ENCODE results near the gene FGF12. TPM values are rescaled to one million over a fixed set of nuclear protein-coding genes. Genes with fewer than 3 reads are reported as not detected.

Gene FGF12
- polyA plus RNA-seq, 2 of the 4 experiments (the other 2 are of a cell fraction) = 0.63 to 1.1 TPM

DNA sequence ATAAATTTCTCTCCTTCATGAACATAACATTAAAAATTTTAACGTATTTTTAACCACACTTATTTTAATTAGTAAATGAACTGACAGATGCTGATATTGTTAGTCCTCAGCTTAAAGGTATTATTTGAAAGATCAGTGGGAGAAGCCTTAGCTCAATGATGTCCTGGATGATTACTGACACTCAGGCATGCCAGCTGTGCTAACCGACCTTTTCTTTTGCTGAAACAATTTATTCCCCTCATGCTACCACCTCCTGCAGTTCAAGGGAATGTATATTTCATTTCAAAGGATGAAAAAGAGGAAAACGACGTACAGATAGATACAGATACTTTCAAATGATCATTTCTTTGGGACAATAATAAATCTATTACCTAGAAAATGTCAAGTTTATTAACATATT is 620.8 kb downstream of the FGF12 start:
- POLR2A ChIA-PET = no interaction called here
- H3K4me1 ChIP-seq = no peaks in the 10 kb centered on the region
- TF ChIP-seq RFX5 (IDR thresholded peaks at IDR 0.05) (no peak), MAZ (IDR thresholded peaks at IDR 0.05; ENCODE audit: borderline replicate concordance, low read depth, low read length) (no peak), ZC3H11A (IDR thresholded peaks at IDR 0.05) (no peak), RARB (CRISPR knock-in tag; IDR thresholded peaks at IDR 0.05) (no peak), ZNF302 (CRISPR knock-in tag; IDR thresholded peaks at IDR 0.05) (no peak), CTCF (IDR thresholded peaks at IDR 0.05) (no peak), FOXS1 (CRISPR knock-in tag; IDR thresholded peaks at IDR 0.05) (no peak), NR3C1 (IDR thresholded peaks at IDR 0.05) (no peak), ESRRA (IDR thresholded peaks at IDR 0.05; ENCODE audit: borderline replicate concordance, low read length) (no peak), ZSCAN20 (CRISPR knock-in tag; IDR thresholded peaks at IDR 0.05) (no peak), JUN (IDR thresholded peaks at IDR 0.05) (no peak), MYC (IDR thresholded peaks at IDR 0.05; ENCODE audit: borderline replicate concordance, low read length) (no peak), EHMT2 (IDR thresholded peaks at IDR 0.05; ENCODE audit: low read depth) (no peak), FOSL2 (IDR thresholded peaks at IDR 0.05) (no peak), FOSL2 (CRISPR knock-in tag; IDR thresholded peaks at IDR 0.05) (no peak), POLR2AphosphoS2 (conservative IDR thresholded peaks at IDR 0.05; ENCODE audit: low read length) (no peak), CBX2 (IDR thresholded peaks at IDR 0.05; ENCODE audit: borderline replicate concordance, low read depth) (no peak), KDM1A (IDR thresholded peaks at IDR 0.05; ENCODE audit: low read depth) (no peak), CHD4 (IDR thresholded peaks at IDR 0.05; ENCODE audit: borderline replicate concordance) (no peak)
- TF ChIP-seq, protein P1, sequence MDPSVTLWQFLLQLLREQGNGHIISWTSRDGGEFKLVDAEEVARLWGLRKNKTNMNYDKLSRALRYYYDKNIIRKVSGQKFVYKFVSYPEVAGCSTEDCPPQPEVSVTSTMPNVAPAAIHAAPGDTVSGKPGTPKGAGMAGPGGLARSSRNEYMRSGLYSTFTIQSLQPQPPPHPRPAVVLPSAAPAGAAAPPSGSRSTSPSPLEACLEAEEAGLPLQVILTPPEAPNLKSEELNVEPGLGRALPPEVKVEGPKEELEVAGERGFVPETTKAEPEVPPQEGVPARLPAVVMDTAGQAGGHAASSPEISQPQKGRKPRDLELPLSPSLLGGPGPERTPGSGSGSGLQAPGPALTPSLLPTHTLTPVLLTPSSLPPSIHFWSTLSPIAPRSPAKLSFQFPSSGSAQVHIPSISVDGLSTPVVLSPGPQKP (IDR thresholded peaks at IDR 0.05; ENCODE audit: low read depth, low read length) = no peak
- no peak for DNase-seq (ENCODE audit: low read depth in 1 of 2, low spot score in 1 of 2)
- ATAC-seq = no peak
- CTCF ChIA-PET = no interaction called here
- no peak overlapping the region for H3K27ac ChIP-seq
- no peak for FAIRE-seq
- H3K4me3 ChIP-seq = no peak overlapping the region
- 17% methylated on average over 4 of the region's 4 CpGs for WGBS (ENCODE audit: missing lambda C conversion rate)
- no peaks in the 10 kb centered on the region for H3K9me3 ChIP-seq
- H3K4me2 ChIP-seq = no peak overlapping the region

GRCh38 chr3:192092388-192093005 is 634.8 kb downstream of the FGF12 start:
- Histone ChIP-seq H3K9me3 (no peaks in the 10 kb centered on the region), H3K4me3 (no peak overlapping the region), H3K4me2 (no peak overlapping the region), H3K27ac (no peak overlapping the region), H3K4me1 (no peaks in the 10 kb centered on the region)
- TF ChIP-seq FOXS1 (CRISPR knock-in tag; IDR thresholded peaks at IDR 0.05) = no peak
- TF ChIP-seq JUNB (IDR thresholded peaks at IDR 0.05) = no peak
- no peak for TF ChIP-seq PHF8 (IDR thresholded peaks at IDR 0.05; ENCODE audit: borderline replicate concordance, low read depth)
- no peak for TF ChIP-seq HDAC2 (IDR thresholded peaks at IDR 0.05)
- no peak for TF ChIP-seq ESRRA (IDR thresholded peaks at IDR 0.05; ENCODE audit: borderline replicate concordance, low read length)
- TF ChIP-seq TP53 (CRISPR knock-in tag; IDR thresholded peaks at IDR 0.05) = no peak
- TF ChIP-seq CEBPB (IDR thresholded peaks at IDR 0.05) = no peak
- no peak for TF ChIP-seq POLR2AphosphoS2 (conservative IDR thresholded peaks at IDR 0.05; ENCODE audit: low read length)
- TF ChIP-seq KDM5A (IDR thresholded peaks at IDR 0.05) = no peak
- TF ChIP-seq, protein P2, sequence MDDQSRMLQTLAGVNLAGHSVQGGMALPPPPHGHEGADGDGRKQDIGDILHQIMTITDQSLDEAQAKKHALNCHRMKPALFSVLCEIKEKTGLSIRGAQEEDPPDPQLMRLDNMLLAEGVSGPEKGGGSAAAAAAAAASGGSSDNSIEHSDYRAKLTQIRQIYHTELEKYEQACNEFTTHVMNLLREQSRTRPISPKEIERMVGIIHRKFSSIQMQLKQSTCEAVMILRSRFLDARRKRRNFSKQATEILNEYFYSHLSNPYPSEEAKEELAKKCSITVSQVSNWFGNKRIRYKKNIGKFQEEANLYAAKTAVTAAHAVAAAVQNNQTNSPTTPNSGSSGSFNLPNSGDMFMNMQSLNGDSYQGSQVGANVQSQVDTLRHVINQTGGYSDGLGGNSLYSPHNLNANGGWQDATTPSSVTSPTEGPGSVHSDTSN (IDR thresholded peaks at IDR 0.05) = no peak
- TF ChIP-seq, protein P3, sequence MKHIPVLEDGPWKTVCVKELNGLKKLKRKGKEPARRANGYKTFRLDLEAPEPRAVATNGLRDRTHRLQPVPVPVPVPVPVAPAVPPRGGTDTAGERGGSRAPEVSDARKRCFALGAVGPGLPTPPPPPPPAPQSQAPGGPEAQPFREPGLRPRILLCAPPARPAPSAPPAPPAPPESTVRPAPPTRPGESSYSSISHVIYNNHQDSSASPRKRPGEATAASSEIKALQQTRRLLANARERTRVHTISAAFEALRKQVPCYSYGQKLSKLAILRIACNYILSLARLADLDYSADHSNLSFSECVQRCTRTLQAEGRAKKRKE (CRISPR knock-in tag; IDR thresholded peaks at IDR 0.05; ENCODE audit: low read depth) = no peak
- TF ChIP-seq SMC3 (IDR thresholded peaks at IDR 0.05) = no peak
- no peak for TF ChIP-seq CHD2 (IDR thresholded peaks at IDR 0.05; ENCODE audit: low read length, partially characterized antibody)
- POLR2A ChIA-PET = no interaction called here
- FAIRE-seq (no peak), ATAC-seq (no peak), DNase-seq (ENCODE audit: low read depth in 1 of 2, low spot score in 1 of 2) (no peak)
- WGBS (ENCODE audit: missing lambda C conversion rate) = 67% methylated on average over 1 of the region's 1 CpG
- CTCF ChIA-PET = no interaction called here

Data from A549 (cell line).